Right renal pelvis (tissue), 4 donors: ENCODE data around the gene ARL8A. TPM values are rescaled to one million over a fixed set of nuclear protein-coding genes. Genes with fewer than 3 reads are reported as not detected.
"Not testable (repeated sequence)": the region's sequence is repeated elsewhere in the genome, so short reads cannot be mapped to it uniquely, and the experiment has no call there.

Source experiments
- DNase-seq, 4 donors: peaks; one replicate each; pipeline ENCODE4 v3.0.0-alpha.2; 2013; ENCODE audit warnings: low read depth in 4 of 4, low spot score in 3 of 4, missing footprints in 1 of 4
- polyA plus RNA-seq, 4 donors: library from polyadenylated mRNA; unstranded; fragments of 120-200 nt; gene quantifications; one replicate each; pipeline ENCODE4 v1.2.1, GENCODE V29; 2013; ENCODE audit not compliant: insufficient read length in 4 of 4

Gene ARL8A
- polyA plus RNA-seq, 4 donors = 45.8 to 49.8 (median 48.2) TPM

- DNase-seq = no peak
Measured at GRCh38 chr1:202143768-202144401, 652 bp downstream of the ARL8A start.

GRCh38 chr1:202143011-202143767 lies 1.3 kb downstream of the ARL8A start:
- DNase-seq = no peak

GRCh38 chr1:202141468-202141867 lies 3.1 kb downstream of the ARL8A start:
- not testable (repeated sequence) for DNase-seq

- no peak for DNase-seq
Measured at GRCh38 chr1:202140833-202141232, 3.7 kb downstream of the ARL8A start.

GRCh38 chr1:202135221-202135721 lies 9.3 kb downstream of the ARL8A start:
- no peak for DNase-seq

- no peak for DNase-seq
Measured at GRCh38 chr1:202134645-202135172, 9.8 kb downstream of the ARL8A start.

GRCh38 chr1:202133989-202134388 lies 10.5 kb downstream of the ARL8A start:
- no peak for DNase-seq

GRCh38 chr1:202133496-202133895 lies 11.0 kb downstream of the ARL8A start:
- DNase-seq = no peak

- DNase-seq = no peak
Measured at GRCh38 chr1:202133001-202133400, 11.5 kb downstream of the ARL8A start.

- DNase-seq = no peak
Measured at GRCh38 chr1:202131956-202132821, 12.3 kb downstream of the ARL8A start.

- no peak for DNase-seq
Measured at GRCh38 chr1:202130816-202131522, 13.6 kb downstream of the ARL8A start.

- DNase-seq = no peak
Measured at GRCh38 chr1:202130297-202130721, 14.2 kb downstream of the ARL8A start.

- no peak for DNase-seq
Measured at GRCh38 chr1:202129453-202130296, 14.9 kb downstream of the ARL8A start.

- no peak for DNase-seq
Measured at GRCh38 chr1:202127836-202128622, 16.5 kb downstream of the ARL8A start.

GRCh38 chr1:202127061-202127460 lies 17.5 kb downstream of the ARL8A start:
- no peak for DNase-seq

GRCh38 chr1:202126426-202126825 lies 18.1 kb downstream of the ARL8A start:
- DNase-seq = no peak

GRCh38 chr1:202125611-202126010 lies 18.9 kb downstream of the ARL8A start:
- no peak for DNase-seq

GRCh38 chr1:202124142-202124541 lies 20.4 kb downstream of the ARL8A start:
- no peak for DNase-seq
